GM12864 (cell line): ENCODE data around the gene LIX1L.

ENCODE experiments used
- DNase-seq: peaks from one replicate; pipeline ENCODE4 v3.0.0-alpha.2; 2011; ENCODE audit warnings: low read depth
- H3K4me3 ChIP-seq: 2 replicates; pipeline ENCODE4 v1.5.1; 2011; ENCODE audit warnings: mild to moderate bottlenecking, low read depth, low read length, control low read depth
- CTCF ChIP-seq: IDR thresholded peaks from 2 replicates; pipeline ENCODE4 v1.5.1; 2011; ENCODE audit warnings: low read depth, mild to moderate bottlenecking, moderate library complexity, low read length, control low read depth, inconsistent platforms; ENCODE audit errors: missing control alignments

The LIX1L gene

GRCh38 chr1:145979746-145980456 is 22.1 kb upstream of the LIX1L start:
- H3K4me3 ChIP-seq: no peak overlapping the region
- peak; percentile 46 for DNase-seq
- TF ChIP-seq CTCF: no peak

DNA sequence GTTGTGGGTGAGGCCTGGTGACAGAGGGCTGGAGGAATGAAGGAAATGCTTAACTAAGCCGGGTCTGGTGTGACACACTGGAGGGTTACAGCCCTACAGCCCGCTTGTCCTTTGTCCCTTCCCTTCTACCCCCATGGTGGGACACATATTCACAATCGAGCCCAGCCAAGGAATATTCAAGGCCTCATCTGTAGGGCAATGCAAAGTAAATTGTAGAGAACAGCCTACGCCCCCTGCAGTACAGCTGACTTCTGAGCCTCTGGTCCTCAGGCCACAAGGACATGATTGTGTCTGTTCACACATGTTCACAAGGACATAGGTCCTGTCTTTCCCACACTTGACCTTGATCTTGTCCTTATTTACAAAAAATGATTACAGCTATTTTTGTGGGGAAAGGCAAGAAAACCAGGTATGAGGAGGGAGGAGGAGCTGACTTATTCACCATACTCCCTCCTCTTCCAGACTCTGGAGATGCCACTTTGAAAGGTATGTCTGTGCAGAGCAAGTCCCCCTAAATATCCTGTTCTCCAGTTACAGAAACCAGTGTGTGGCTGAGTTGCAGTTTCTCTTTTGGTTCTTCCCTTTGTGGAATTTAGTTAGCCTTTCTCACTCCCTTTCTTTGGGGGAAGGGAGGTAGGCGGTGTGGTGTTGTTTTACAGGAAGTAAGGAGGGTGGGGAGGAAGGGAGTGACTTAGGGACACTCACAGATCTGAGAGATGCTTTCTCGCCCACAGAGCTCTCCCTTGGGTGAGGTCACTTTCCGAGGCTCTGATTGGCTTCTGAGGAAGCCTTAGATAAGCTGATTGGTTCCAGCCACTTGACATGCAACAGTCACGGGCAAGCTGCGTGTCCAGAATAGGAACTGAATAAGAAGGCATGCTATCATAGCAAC is 21.3 kb upstream of the LIX1L start:
- H3K4me3 ChIP-seq: no peak overlapping the region; the same call in 1 of the 2 replicates
- DNase-seq: peak; percentile 99
- TF ChIP-seq CTCF: peak; percentile 44

- TF ChIP-seq CTCF: no peak
- DNase-seq: no peak
- H3K4me3 ChIP-seq: no peak overlapping the region
These were observed 20.6 kb upstream of the LIX1L start for GRCh38 chr1:145978471-145978853.

DNA sequence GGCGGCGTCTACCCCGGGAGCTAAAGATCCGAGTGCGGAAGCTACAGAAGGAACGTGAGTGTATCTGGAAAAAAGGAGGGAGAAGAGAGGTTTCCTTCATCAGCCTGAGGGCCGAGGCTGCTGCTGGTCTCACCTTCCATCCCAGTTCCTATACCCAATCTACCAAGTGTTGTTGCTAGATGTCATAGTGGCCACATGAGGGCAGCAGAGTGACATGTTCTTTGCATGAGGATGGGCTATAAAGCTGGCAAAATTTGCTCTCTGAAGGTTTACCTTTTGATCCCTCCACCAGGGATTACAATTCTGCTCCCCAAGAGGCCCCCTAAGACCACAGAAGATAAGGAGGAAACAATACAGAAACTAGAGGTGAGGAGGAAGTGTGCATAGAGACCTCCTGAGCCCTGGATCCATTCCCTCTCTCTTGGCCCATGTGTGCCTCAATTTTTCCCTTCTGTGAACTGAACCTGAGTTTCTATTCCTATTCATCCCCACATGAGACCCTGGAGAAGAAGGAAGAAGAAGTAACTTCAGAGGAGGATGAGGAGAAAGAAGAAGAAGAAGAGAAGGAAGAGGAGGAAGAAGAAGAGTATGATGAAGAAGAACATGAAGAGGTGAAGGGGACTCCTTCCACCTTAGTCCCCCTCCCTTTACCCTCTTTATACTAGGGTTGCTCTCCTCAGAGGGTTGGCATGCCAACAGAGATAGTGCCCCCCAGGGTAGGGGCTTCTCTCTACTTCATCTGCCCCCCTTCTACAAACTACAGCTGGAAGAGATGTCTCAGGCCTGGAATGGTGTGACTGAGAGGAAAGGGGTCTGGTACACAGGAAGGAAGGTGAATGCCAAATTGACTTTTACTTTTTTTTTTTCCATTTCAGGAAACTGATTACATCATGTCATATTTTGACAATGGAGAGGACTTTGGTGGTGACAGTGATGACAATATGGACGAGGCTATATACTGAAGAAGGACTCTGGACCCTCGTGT is 20.0 kb upstream of the LIX1L start:
- no peak overlapping the region for H3K4me3 ChIP-seq
- DNase-seq: peak; percentile 74
- TF ChIP-seq CTCF: peak; percentile 83

DNA sequence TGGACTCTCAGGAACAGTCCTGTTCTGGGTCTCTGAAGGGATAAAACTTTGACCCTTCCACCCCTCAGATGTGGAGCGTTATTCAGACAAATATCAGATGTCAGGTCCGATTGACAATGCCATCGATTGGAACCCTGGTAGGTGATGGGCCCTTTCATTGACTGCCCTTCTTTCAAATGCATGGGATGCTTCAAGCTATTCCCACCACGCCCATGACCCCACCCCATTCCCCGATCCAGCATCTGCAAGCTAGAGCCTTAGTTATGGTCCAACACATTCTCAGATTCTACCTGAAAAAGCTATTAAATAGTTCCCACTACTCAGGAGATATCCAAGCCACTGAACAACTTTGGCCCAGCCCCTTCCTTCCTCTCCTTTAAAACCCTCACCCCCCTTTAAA is 19.2 kb upstream of the LIX1L start:
- no peak for TF ChIP-seq CTCF
- DNase-seq: no peak
- no peak overlapping the region for H3K4me3 ChIP-seq

- no peak for TF ChIP-seq CTCF
These were observed 17.4 kb upstream of the LIX1L start for GRCh38 chr1:145975216-145975615.

More at GRCh38 chr1:145975216-145975615, 17.4 kb upstream of the LIX1L start:
- H3K4me3 ChIP-seq: no peak overlapping the region
- DNase-seq: no peak
